ENCODE data around the gene NDUFAF5.
A peak's percentile ranks its signal among the peaks of the same experiment; 100 is the strongest.

- TF ChIP-seq, protein P1, sequence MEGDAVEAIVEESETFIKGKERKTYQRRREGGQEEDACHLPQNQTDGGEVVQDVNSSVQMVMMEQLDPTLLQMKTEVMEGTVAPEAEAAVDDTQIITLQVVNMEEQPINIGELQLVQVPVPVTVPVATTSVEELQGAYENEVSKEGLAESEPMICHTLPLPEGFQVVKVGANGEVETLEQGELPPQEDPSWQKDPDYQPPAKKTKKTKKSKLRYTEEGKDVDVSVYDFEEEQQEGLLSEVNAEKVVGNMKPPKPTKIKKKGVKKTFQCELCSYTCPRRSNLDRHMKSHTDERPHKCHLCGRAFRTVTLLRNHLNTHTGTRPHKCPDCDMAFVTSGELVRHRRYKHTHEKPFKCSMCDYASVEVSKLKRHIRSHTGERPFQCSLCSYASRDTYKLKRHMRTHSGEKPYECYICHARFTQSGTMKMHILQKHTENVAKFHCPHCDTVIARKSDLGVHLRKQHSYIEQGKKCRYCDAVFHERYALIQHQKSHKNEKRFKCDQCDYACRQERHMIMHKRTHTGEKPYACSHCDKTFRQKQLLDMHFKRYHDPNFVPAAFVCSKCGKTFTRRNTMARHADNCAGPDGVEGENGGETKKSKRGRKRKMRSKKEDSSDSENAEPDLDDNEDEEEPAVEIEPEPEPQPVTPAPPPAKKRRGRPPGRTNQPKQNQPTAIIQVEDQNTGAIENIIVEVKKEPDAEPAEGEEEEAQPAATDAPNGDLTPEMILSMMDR (IDR thresholded peaks at IDR 0.05): peak; percentile 44 to 68 (median 62)
- TF ChIP-seq EP300 (IDR thresholded peaks at IDR 0.05) (no peak), POLR2A (IDR thresholded peaks at IDR 0.05) (no peak)
Measured at GRCh38 chr20:13819885-13820645, 35.2 kb downstream of the NDUFAF5 start.

Measured in tibial nerve (tissue), 4 donors.